Lower leg skin (tissue), 4 donors: ENCODE results near the gene EEF1AKMT1. TPM values are rescaled to one million over a fixed set of nuclear protein-coding genes. Genes with fewer than 3 reads are reported as not detected.

Experiments used
- DNase-seq, 2 donors: peaks; one replicate each; pipeline ENCODE4 v3.0.0-alpha.2; 2019; ENCODE audit warnings: low spot score in 2 of 2
- H3K4me3 ChIP-seq: fragments of 200-600 bp; sonication (generic); 2 replicates; pipeline ENCODE4 v1.5.1; 2017; ENCODE audit warnings: mild to moderate bottlenecking, low read depth; ENCODE audit not compliant: poor library complexity, severe bottlenecking
- POLR2A ChIP-seq, 2 donors: fragments of 450-650 bp; IDR thresholded peaks; one replicate each; pipeline ENCODE4 v1.6.1; 2016 to 2017; ENCODE audit warnings: antibody characterized with exemption in 2 of 2, mild to moderate bottlenecking in 1 of 2, moderate library complexity in 1 of 2
- WGBS, 2 donors: methylation state at CpG; one replicate each; pipeline ENCODE4 v1.1.5; 2018; 5-methylcytosine and 5-hydroxymethylcytosine counted together
- intact Hi-C: fragments of 100-400 bp; cut with DNase I; formaldehyde crosslinking; loops from one replicate; pipeline ENCODE4 v1.15.0; 2023; ENCODE audit warnings: low total_unique reads
- total RNA-seq, 4 donors: library from RNA; depleted of rRNA; stranded (reverse); fragments of >200 nt; gene quantifications; one replicate each; pipeline ENCODE4 v1.1.0, GENCODE V29; 2016
- TF ChIP-seq, protein P1 (sequence below), 3 donors: fragments of 450-650 bp; IDR thresholded peaks; one replicate each; pipeline ENCODE4 v1.5.1; 2016; ENCODE audit warnings: antibody characterized with exemption in 3 of 3, mild to moderate bottlenecking in 3 of 3, moderate library complexity in 2 of 3

Gene EEF1AKMT1
- total RNA-seq, 4 donors from 2014 or later = 2.6 to 10.8 (median 5.8) TPM

- intact Hi-C loops = no loop called here
- DNase-seq = no peak
- TF ChIP-seq, protein P1, sequence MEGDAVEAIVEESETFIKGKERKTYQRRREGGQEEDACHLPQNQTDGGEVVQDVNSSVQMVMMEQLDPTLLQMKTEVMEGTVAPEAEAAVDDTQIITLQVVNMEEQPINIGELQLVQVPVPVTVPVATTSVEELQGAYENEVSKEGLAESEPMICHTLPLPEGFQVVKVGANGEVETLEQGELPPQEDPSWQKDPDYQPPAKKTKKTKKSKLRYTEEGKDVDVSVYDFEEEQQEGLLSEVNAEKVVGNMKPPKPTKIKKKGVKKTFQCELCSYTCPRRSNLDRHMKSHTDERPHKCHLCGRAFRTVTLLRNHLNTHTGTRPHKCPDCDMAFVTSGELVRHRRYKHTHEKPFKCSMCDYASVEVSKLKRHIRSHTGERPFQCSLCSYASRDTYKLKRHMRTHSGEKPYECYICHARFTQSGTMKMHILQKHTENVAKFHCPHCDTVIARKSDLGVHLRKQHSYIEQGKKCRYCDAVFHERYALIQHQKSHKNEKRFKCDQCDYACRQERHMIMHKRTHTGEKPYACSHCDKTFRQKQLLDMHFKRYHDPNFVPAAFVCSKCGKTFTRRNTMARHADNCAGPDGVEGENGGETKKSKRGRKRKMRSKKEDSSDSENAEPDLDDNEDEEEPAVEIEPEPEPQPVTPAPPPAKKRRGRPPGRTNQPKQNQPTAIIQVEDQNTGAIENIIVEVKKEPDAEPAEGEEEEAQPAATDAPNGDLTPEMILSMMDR (IDR thresholded peaks at IDR 0.05) = no peak
- no peak for TF ChIP-seq POLR2A (IDR thresholded peaks at IDR 0.05)
- 42 to 56% methylated on average over 2 of the region's 2 CpGs for WGBS, 2 donors
- H3K4me3 ChIP-seq = no peak overlapping the region
Observed at GRCh38 chr13:20708216-20708615, 65.5 kb downstream of the EEF1AKMT1 start.

GRCh38 chr13:20706661-20707060, 67.1 kb downstream of the EEF1AKMT1 start:
- no peak for DNase-seq
- TF ChIP-seq, protein P1 (IDR thresholded peaks at IDR 0.05) = no peak
- no peak for TF ChIP-seq POLR2A (IDR thresholded peaks at IDR 0.05)
- WGBS, 2 donors = 86 to 89% methylated on average over 5 of the region's 5 CpGs
- intact Hi-C loops = no loop called here
- no peak overlapping the region for H3K4me3 ChIP-seq

DNA sequence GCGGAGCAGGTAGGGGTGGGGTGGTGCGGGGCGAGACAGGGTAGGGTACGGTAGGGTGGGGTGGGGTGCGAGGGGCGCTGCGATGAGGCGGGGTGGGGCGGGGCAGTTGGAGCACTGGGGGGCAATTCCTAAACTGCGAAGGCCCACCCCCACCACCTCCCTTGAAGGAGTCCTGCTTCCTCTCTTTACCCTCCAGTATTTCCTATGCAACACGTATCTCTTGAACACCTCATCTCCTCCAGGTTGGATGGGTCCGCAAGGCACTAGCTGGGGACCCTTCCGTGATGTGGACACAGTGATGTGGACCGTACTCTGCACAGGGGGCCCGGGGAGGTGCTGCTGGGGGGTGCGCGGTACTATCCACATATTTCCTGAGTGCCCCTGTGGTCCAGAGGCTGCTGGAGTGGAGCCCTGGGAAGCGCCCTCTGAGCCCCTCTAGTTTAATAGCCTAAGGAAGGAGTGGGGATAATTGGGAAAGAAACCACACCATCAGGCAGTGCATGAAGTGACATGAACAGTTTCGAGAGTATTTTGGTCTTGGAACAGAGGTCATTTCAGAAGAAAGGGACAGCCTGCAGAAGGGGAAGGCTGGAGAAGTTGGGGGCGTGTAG, 69.2 kb downstream of the EEF1AKMT1 start:
- H3K4me3 ChIP-seq = no peak overlapping the region
- intact Hi-C loops = no loop called here
- TF ChIP-seq, protein P1 (IDR thresholded peaks at IDR 0.05) = no peak
- WGBS, 2 donors = 43 to 45% methylated on average over 11 to 12 of the region's 20 CpGs
- no peak for DNase-seq

DNA sequence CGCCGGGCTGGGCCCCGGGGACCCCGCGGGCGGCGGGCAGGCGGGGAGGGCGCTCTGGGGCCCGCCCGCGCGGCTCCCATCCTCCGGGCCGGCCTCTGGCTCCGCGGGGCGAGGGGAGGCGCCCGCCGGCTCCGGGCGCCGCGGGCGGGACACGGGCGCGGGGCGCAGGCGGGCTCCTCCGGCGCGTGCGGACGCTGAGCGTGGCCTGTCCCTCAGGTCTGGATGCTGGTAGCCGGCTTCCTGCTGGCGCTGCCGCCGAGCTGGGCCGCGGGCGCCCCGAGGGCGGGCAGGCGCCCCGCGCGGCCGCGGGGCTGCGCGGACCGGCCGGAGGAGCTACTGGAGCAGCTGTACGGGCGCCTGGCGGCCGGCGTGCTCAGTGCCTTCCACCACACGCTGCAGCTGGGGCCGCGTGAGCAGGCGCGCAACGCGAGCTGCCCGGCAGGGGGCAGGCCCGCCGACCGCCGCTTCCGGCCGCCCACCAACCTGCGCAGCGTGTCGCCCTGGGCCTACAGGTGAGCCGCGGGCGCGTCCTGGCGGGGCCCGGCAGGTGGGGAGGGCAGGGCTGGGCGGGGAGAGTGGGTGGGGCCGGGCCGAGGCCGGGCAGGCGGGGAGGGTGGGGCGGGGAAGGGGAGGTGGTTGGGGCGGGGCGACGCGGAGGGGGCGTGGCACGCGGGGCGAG, 69.8 kb downstream of the EEF1AKMT1 start:
- 0% methylated on average over 19 of the region's 98 CpGs; no CpG with 5 or more reads in 1 of the 2 donors for WGBS, 2 donors
- intact Hi-C loops = no loop called here
- H3K4me3 ChIP-seq = no peak overlapping the region
- TF ChIP-seq, protein P1 (IDR thresholded peaks at IDR 0.05) = no peak
- no peak for TF ChIP-seq POLR2A (IDR thresholded peaks at IDR 0.05)
- DNase-seq = peak in 1 of 2 donors; percentile 92

- intact Hi-C loops = no loop called here
- WGBS, 2 donors = 1% methylated on average over 47 to 63 of the region's 94 CpGs
- DNase-seq = peak in 1 of 2 donors; percentile 79
- H3K4me3 ChIP-seq = peak within 1 kb of the TSS; percentile 36
- no peak for TF ChIP-seq POLR2A (IDR thresholded peaks at IDR 0.05)
Observed at GRCh38 chr13:20702915-20703779, 70.6 kb downstream of the EEF1AKMT1 start, which contains the start of gene IL17D. Gene IL17D, plus strand, starts transcription at chr13:20703699. Its CDS starts 303 bp downstream, at chr13:20704002.

DNA sequence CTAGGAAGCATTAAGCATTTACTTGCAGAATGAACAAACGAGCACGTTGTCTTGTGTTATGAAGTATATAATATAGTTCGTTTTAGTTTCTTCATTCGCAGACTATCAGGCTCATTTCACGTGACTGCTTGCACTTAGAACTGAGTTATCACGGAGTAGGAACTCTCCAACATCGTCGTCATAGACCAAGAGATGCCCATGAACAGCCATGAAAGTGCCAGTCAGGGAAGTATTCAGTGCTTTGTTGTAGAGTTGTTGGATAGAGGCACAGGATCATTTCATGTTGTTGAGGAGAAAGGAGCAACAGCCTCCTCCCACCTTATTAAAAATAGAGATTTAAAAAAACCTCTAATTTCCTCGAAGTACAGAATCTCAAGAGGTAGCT, 71.2 kb downstream of the EEF1AKMT1 start:
- 11% methylated on average over 9 of the region's 9 CpGs for WGBS, 2 donors
- H3K4me3 ChIP-seq = no peak overlapping the region
- TF ChIP-seq, protein P1 (IDR thresholded peaks at IDR 0.05) = no peak
- no peak for TF ChIP-seq POLR2A (IDR thresholded peaks at IDR 0.05)
- intact Hi-C loops = no loop called here
- no peak for DNase-seq
